CD4-positive, CD25-positive, alpha-beta regulatory T cell (primary cell): ENCODE results near the gene PIK3C3. TPM values are rescaled to one million over a fixed set of nuclear protein-coding genes. Genes with fewer than 3 reads are reported as not detected.

Experiments
- ATAC-seq, 2 donors: fragments of 150-1000 bp; cut with Tn5 transposase; one replicate each; pipeline ENCODE4 v1.10.0; 2021; ENCODE audit warnings: low read depth in 2 of 2, moderate number of reproducible peaks in 2 of 2, moderate library complexity in 1 of 2
- DNase-seq, 3 donors: peaks; one replicate each; pipeline versions ENCODE4 v3.0.0 to v3.0.0-alpha.2; 2012 to 2022; ENCODE audit warnings: mixed read lengths in 1 of 3
- H3K27ac ChIP-seq: one replicate; pipeline ENCODE4 v1.7.0; 2013; ENCODE audit warnings: mild to moderate bottlenecking, low read length; ENCODE audit not compliant: insufficient read depth, poor library complexity, severe bottlenecking
- H3K27me3 ChIP-seq: one replicate; pipeline ENCODE4 v1.7.0; 2013; ENCODE audit warnings: low read length; ENCODE audit not compliant: control insufficient read depth, insufficient read depth
- H3K36me3 ChIP-seq: one replicate; pipeline ENCODE4 v1.7.0; 2013; ENCODE audit warnings: mild to moderate bottlenecking, low read length, moderate library complexity; ENCODE audit not compliant: control insufficient read depth, insufficient read depth
- H3K4me1 ChIP-seq: 2 replicates; pipeline ENCODE4 v1.7.0; 2013; ENCODE audit warnings: mild to moderate bottlenecking, low read length; ENCODE audit not compliant: insufficient read depth, control insufficient read depth, poor library complexity, severe bottlenecking
- H3K4me3 ChIP-seq: one replicate; pipeline ENCODE4 v1.7.0; 2013; ENCODE audit warnings: low read depth, mild to moderate bottlenecking, low read length, moderate library complexity
- H3K9me3 ChIP-seq, 2 experiments: 1 replicate in 1 of 2; 2 replicates in 1 of 2; pipeline ENCODE4 v1.7.0; 2013; ENCODE audit warnings: low read length in 2 of 2, mild to moderate bottlenecking in 1 of 2, moderate library complexity in 1 of 2; ENCODE audit not compliant: control insufficient read depth in 2 of 2
- H3K27ac Mint-ChIP-seq, 3 donors: one replicate each; pipeline ENCODE4 v1.8.0; 2020 to 2022; ENCODE audit warnings: mild to moderate bottlenecking in 3 of 3, mixed read lengths in 3 of 3, moderate library complexity in 2 of 3
- H3K27me3 Mint-ChIP-seq: one replicate; pipeline ENCODE4 v1.8.0; 2022; ENCODE audit warnings: mild to moderate bottlenecking, mixed read lengths
- H3K36me3 Mint-ChIP-seq: one replicate; pipeline ENCODE4 v1.8.0; 2020; ENCODE audit warnings: mixed read lengths
- H3K4me1 Mint-ChIP-seq, 4 donors: one replicate each; pipeline ENCODE4 v1.8.0; 2020 to 2022; ENCODE audit warnings: mixed read lengths in 4 of 4, mild to moderate bottlenecking in 1 of 4
- H3K4me3 Mint-ChIP-seq, 4 donors: one replicate each; pipeline ENCODE4 v1.8.0; 2020 to 2022; ENCODE audit warnings: mild to moderate bottlenecking in 4 of 4, mixed read lengths in 4 of 4, moderate library complexity in 3 of 4
- H3K9me3 Mint-ChIP-seq, 7 donors: one replicate each; pipeline ENCODE4 v1.8.0; 2020 to 2022; ENCODE audit warnings: mixed read lengths in 7 of 7, mild to moderate bottlenecking in 3 of 7, moderate library complexity in 2 of 7
- polyA plus RNA-seq, 4 donors: library from polyadenylated mRNA; unstranded; fragments of 300-500 nt; fragmentation: Illumina TruSeq; gene quantifications; one replicate each; pipeline ENCODE4 v1.2.3, GENCODE V29; 2021
- total RNA-seq: library from RNA; stranded (reverse); gene quantifications from one replicate; pipeline ENCODE4 v1.2.3, GENCODE V29; 2022

The PIK3C3 gene
- total and polyA plus RNA-seq, 5 donors from 2014 or later, result 42.4 to 77.1 (median 46.0) TPM

- Histone ChIP-seq H3K4me3 (no peak overlapping the region), H3K9me3 (no peaks in the 10 kb centered on the region), H3K4me1 (no peaks in the 10 kb centered on the region), H3K27me3 (peaks cover 11% of the 10 kb centered on the region), H3K27ac (no peak overlapping the region), H3K36me3 (no peaks in the 10 kb centered on the region)
- no peak overlapping the region for H3K27ac Mint-ChIP-seq
- peaks cover 26% of the 10 kb centered on the region for H3K27me3 Mint-ChIP-seq
- ATAC-seq (no peak), DNase-seq (no peak)
- no peak overlapping the region for H3K4me3 Mint-ChIP-seq
- H3K4me1 Mint-ChIP-seq, result peaks cover 0 to 13% (median 9%) of the 10 kb centered on the region in 4 donors
- H3K9me3 Mint-ChIP-seq, result peaks cover 0 to 2% (median 1%) of the 10 kb centered on the region in 7 donors
- H3K36me3 Mint-ChIP-seq, result no peaks in the 10 kb centered on the region
Measured at GRCh38 chr18:41940506-41941215, 14.4 kb upstream of the PIK3C3 start.

DNA sequence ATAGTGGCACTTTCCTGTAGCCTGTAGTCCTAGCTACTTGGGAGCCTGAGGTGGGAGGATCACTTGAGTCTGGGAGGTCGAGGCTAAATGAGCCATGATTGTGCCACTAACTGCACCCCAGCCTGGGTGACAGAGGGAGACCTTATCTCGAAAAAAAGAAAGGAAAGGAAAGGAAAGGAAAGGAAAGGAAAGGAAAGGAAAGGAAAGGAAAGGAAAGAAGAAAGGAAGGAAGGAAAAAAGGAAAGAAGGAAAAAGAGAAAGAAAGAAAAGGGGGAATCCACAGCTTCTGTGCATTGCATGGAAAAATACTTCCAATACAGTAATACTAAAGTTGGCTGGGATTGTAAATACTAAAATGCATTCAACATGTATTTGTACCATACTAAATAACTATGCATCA lies 12.8 kb upstream of the PIK3C3 start:
- Histone ChIP-seq H3K27ac (no peak overlapping the region), H3K4me3 (no peak overlapping the region), H3K9me3 (no peaks in the 10 kb centered on the region), H3K4me1 (no peaks in the 10 kb centered on the region), H3K36me3 (no peaks in the 10 kb centered on the region), H3K27me3 (peaks cover 11% of the 10 kb centered on the region)
- H3K27ac Mint-ChIP-seq, result no peak overlapping the region
- peaks cover 33% of the 10 kb centered on the region for H3K27me3 Mint-ChIP-seq
- no peaks in the 10 kb centered on the region for H3K36me3 Mint-ChIP-seq
- peaks cover 4 to 7% (median 6%) of the 10 kb centered on the region in 4 donors for H3K4me1 Mint-ChIP-seq
- peaks cover 0 to 2% (median 0%) of the 10 kb centered on the region in 7 donors for H3K9me3 Mint-ChIP-seq
- no peak overlapping the region for H3K4me3 Mint-ChIP-seq
- ATAC-seq, result no peak
- DNase-seq, result no peak

DNA sequence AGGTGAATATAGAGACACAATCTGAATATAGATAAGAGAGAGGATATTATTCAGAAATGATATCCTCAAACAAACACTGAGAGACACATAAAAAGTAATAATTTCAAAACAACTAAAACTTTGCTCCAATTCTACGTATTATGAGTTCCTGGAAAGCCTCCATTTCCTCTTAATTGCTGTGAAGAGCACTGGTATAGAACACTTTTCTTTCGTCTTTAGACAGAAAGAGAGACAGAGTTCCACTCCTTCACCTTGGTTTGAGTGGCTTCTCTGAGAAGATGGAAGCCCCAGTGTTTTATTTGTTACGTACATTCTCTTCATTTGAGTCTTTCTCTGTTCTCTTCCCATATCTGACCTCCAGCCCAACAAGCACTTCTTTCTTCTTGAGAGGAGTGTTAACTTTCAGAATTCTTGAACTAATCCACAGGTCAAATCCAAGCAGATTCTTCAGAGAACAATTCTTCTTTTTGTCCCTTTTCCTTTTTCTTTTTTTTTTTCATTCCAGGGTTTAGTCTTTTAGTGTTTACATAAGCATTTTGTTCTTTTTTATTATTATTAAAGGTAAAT lies 6.4 kb upstream of the PIK3C3 start:
- H3K36me3 Mint-ChIP-seq, result no peaks in the 10 kb centered on the region
- DNase-seq (peak in 2 of 3 donors; percentile 7 to 90), ATAC-seq (peak; percentile 77 to 78)
- H3K27me3 Mint-ChIP-seq, result peaks cover 27% of the 10 kb centered on the region
- no peaks in the 10 kb centered on the region for H3K36me3 ChIP-seq
- peak overlapping the region; percentile 52 for H3K4me3 ChIP-seq
- peaks cover 0 to 3% (median 0%) of the 10 kb centered on the region in 7 donors for H3K9me3 Mint-ChIP-seq
- H3K27ac Mint-ChIP-seq, result peak overlapping the region; percentile 78 to 88 (median 82)
- peaks cover 9% of the 10 kb centered on the region for H3K27me3 ChIP-seq
- H3K9me3 ChIP-seq, result no peaks in the 10 kb centered on the region
- H3K27ac ChIP-seq, result peak overlapping the region; percentile 6
- no peaks in the 10 kb centered on the region for H3K4me1 ChIP-seq
- peaks cover 18 to 26% (median 20%) of the 10 kb centered on the region in 4 donors for H3K4me1 Mint-ChIP-seq
- H3K4me3 Mint-ChIP-seq, result peak overlapping the region; percentile 2 to 61 (median 39)

- Histone ChIP-seq H3K9me3 (no peaks in the 10 kb centered on the region), H3K36me3 (no peaks in the 10 kb centered on the region), H3K4me1 (peaks cover 1% of the 10 kb centered on the region), H3K4me3 (peak overlapping the region; percentile 4), H3K27ac (no peak overlapping the region), H3K27me3 (peaks cover 6% of the 10 kb centered on the region)
- peak; percentile 26 to 29 for ATAC-seq
- H3K4me1 Mint-ChIP-seq, result peaks cover 18 to 26% (median 20%) of the 10 kb centered on the region in 4 donors
- peaks cover 26% of the 10 kb centered on the region for H3K27me3 Mint-ChIP-seq
- peak overlapping the region in 1 of 4 donors; percentile 8 for H3K4me3 Mint-ChIP-seq
- peaks cover 0 to 3% (median 0%) of the 10 kb centered on the region in 7 donors for H3K9me3 Mint-ChIP-seq
- peak in 1 of 3 donors; percentile 44 for DNase-seq
- no peaks in the 10 kb centered on the region for H3K36me3 Mint-ChIP-seq
- peak overlapping the region; percentile 78 to 88 (median 82) for H3K27ac Mint-ChIP-seq
Measured at GRCh38 chr18:41949206-41949920, 5.7 kb upstream of the PIK3C3 start.

GRCh38 chr18:41955688-41956087 lies 654 bp downstream of the PIK3C3 start:
- peak overlapping the region; percentile 100 for H3K4me3 ChIP-seq
- DNase-seq, result no peak

GRCh38 chr18:41959045-41959444 lies 4.0 kb downstream of the PIK3C3 start:
- Histone ChIP-seq H3K4me1 (peaks cover 45% of the 10 kb centered on the region), H3K36me3 (peaks cover 56% of the 10 kb centered on the region), H3K9me3 (no peaks in the 10 kb centered on the region), H3K27me3 (no peaks in the 10 kb centered on the region), H3K4me3 (no peak overlapping the region), H3K27ac (no peak overlapping the region)
- no peaks in the 10 kb centered on the region for H3K27me3 Mint-ChIP-seq
- peaks cover 41% of the 10 kb centered on the region for H3K36me3 Mint-ChIP-seq
- no peak overlapping the region for H3K4me3 Mint-ChIP-seq
- ATAC-seq (no peak), DNase-seq (no peak)
- H3K9me3 Mint-ChIP-seq, result peaks cover 0 to 3% (median 0%) of the 10 kb centered on the region in 7 donors
- H3K4me1 Mint-ChIP-seq, result peaks cover 41 to 76% (median 54%) of the 10 kb centered on the region in 4 donors
- H3K27ac Mint-ChIP-seq, result no peak overlapping the region

More at GRCh38 chr18:41955688-41956087, 654 bp downstream of the PIK3C3 start:
- H3K36me3 Mint-ChIP-seq, result peaks cover 24% of the 10 kb centered on the region
- peak overlapping the region; percentile 82 for H3K27ac ChIP-seq
- no peaks in the 10 kb centered on the region for H3K9me3 ChIP-seq
- peak overlapping the region; percentile 96 to 100 (median 98) for H3K4me3 Mint-ChIP-seq
- H3K27ac Mint-ChIP-seq, result peak overlapping the region; percentile 99
- peaks cover 30% of the 10 kb centered on the region for H3K36me3 ChIP-seq
- peaks cover 10% of the 10 kb centered on the region for H3K27me3 Mint-ChIP-seq
- peaks cover 42% of the 10 kb centered on the region for H3K4me1 ChIP-seq
- H3K4me1 Mint-ChIP-seq, result peaks cover 27 to 48% (median 40%) of the 10 kb centered on the region in 4 donors
- no peak for ATAC-seq
- peaks cover 1% of the 10 kb centered on the region for H3K27me3 ChIP-seq
- peaks cover 0 to 3% (median 0%) of the 10 kb centered on the region in 7 donors for H3K9me3 Mint-ChIP-seq

DNA sequence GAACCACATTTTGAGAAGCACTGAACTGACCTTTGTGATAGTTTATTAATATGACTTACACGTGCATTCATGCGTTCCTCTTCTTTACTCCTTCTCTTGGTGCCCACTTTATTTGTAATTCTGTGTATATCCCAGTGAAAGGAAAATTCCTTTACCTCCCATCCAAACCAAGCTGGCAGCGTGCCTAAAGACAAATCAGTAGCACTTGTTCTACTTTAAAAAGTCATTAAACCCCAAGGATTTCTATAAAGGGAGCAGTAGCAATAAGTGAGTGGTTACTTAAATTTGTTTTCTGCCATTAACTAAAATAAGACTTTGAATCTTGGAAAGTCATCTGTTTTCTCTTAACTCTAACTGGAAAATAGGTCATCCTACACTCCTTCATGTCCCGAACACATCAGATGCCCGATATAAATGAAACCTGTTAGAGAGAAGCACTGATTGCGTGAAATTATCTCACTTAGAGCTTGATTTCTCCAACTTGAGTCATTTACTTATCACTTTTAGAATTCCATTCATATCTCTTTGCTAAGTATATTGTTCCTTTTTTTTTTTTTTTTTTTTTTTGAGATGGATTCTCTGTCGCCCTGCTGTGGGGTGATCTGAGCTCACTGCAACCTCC lies 10.7 kb downstream of the PIK3C3 start:
- Histone ChIP-seq H3K9me3 (no peaks in the 10 kb centered on the region), H3K27me3 (no peaks in the 10 kb centered on the region), H3K4me1 (peaks cover 6% of the 10 kb centered on the region), H3K36me3 (peaks cover 68% of the 10 kb centered on the region), H3K27ac (no peak overlapping the region), H3K4me3 (no peak overlapping the region)
- Mint-ChIP-seq H3K9me3 (peaks cover 0 to 2% (median 0%) of the 10 kb centered on the region in 7 donors), H3K4me3 (peak overlapping the region in 1 of 4 donors; percentile 5), H3K36me3 (peaks cover 46% of the 10 kb centered on the region), H3K27ac (peak overlapping the region in 2 of 3 donors; percentile 20 to 23), H3K4me1 (peaks cover 38 to 76% (median 45%) of the 10 kb centered on the region in 4 donors), H3K27me3 (no peaks in the 10 kb centered on the region)
- ATAC-seq (no peak), DNase-seq (no peak)
